K562 (cell line): Measurements from ENCODE around the gene ICA1L. TPM values are rescaled to one million over a fixed set of nuclear protein-coding genes. Genes with fewer than 3 reads are reported as not detected.
A peak's percentile ranks its signal among the peaks of the same experiment; 100 is the strongest.

Experiments
- CBFA2T2 ChIP-seq: fragments of 450-650 bp; conservative IDR thresholded peaks from 2 replicates; pipeline ENCODE4 v1.6.1; 2017; ENCODE audit warnings: mild to moderate bottlenecking
- DNMT1 ChIP-seq: fragments of 450-650 bp; IDR thresholded peaks from 2 replicates; pipeline ENCODE4 v1.6.1; 2016; ENCODE audit warnings: antibody characterized with exemption, mild to moderate bottlenecking
- NFATC3 ChIP-seq: fragments of 450-650 bp; IDR thresholded peaks from 2 replicates; pipeline ENCODE4 v1.6.1; 2017; ENCODE audit warnings: mild to moderate bottlenecking
- RBBP5 ChIP-seq: fragments of 200-600 bp; sonication (generic); IDR thresholded peaks from 2 replicates; pipeline ENCODE4 v1.6.1; 2012; ENCODE audit warnings: borderline replicate concordance, mild to moderate bottlenecking, low read length, control low read depth, inconsistent platforms; ENCODE audit not compliant: insufficient read depth, poor library complexity, severe bottlenecking
- TCF3 ChIP-seq: sonication (generic); formaldehyde crosslinking; IDR thresholded peaks from 2 replicates; pipeline ENCODE4 v1.4.0; 2020; ENCODE audit warnings: mild to moderate bottlenecking, missing genetic modification reagents
- TEAD1 ChIP-seq, 2 experiments: fragments of 450-650 bp in 1 of 2; sonication (generic) in 1 of 2; formaldehyde crosslinking; IDR thresholded peaks; 2 replicates each; pipeline versions ENCODE4 v1.4.0 to v1.8.0; 2020 to 2022; ENCODE audit warnings: mild to moderate bottlenecking in 2 of 2, missing genetic modification reagents in 1 of 2
- TGIF2 ChIP-seq: sonication (generic); formaldehyde crosslinking; IDR thresholded peaks from 2 replicates; pipeline ENCODE4 v1.8.1; 2022; ENCODE audit warnings: mild to moderate bottlenecking, missing genetic modification reagents, moderate library complexity
- TRIM24 ChIP-seq, 2 experiments: fragments of 450-650 bp; IDR thresholded peaks; 2 replicates each; pipeline ENCODE4 v1.6.1; 2016
- ZNF408 ChIP-seq: fragments of 250-450 bp; sonication (Bioruptor Pico); IDR thresholded peaks from 2 replicates; pipeline ENCODE4 v1.4.0; 2020; ENCODE audit warnings: low read depth, mild to moderate bottlenecking, moderate library complexity
- ZNF707 ChIP-seq: fragments of 250-450 bp; sonication (Bioruptor Pico); conservative IDR thresholded peaks from 2 replicates; pipeline ENCODE4 v1.8.0; 2022; ENCODE audit warnings: inconsistent platforms, mild to moderate bottlenecking, moderate library complexity
- polyA plus RNA-seq, 8 experiments: library from polyadenylated mRNA; depleted of rRNA in 4 of 8; stranded (reverse) in 5 of 8; unstranded in 3 of 8; fragments of >200 nt; fragmentation: Nextera tagmentation in 2 of 8; fragmentation: Illumina TruSeq in 1 of 8; extraction: Ambion mirVana in 2 of 8; extraction: Trizol in 1 of 8; gene quantifications; 2 replicates each; pipeline versions ENCODE4 v1.2.1 to v1.2.3, GENCODE V29; 2011 to 2014; ENCODE audit warnings: inconsistent platforms in 1 of 8, missing spikeins in 1 of 8
- total RNA-seq, 7 experiments: library from RNA; depleted of rRNA in 6 of 7; stranded (reverse); fragments of >200 nt in 6 of 7; fragmentation: Illumina TruSeq in 2 of 7; extraction: Trizol in 2 of 7; gene quantifications; 2 replicates each; pipeline versions ENCODE4 v1.2.1 to v1.2.3, GENCODE V29; 2011 to 2021; ENCODE audit warnings: low replicate concordance in 1 of 7
- TF ChIP-seq, protein P1 (sequence below), 2 experiments: fragments of 450-650 bp; IDR thresholded peaks; 2 replicates each; pipeline ENCODE4 v1.6.1; 2016
- TF ChIP-seq, protein P2 (sequence below): fragments of 200-800 bp; sonication (Bioruptor generic); IDR thresholded peaks from 2 replicates; pipeline ENCODE4 v1.6.1; 2017; ENCODE audit warnings: missing genetic modification characterization, missing compliant biosample characterization
- TF ChIP-seq, protein P3 (sequence below), 2 experiments: IDR thresholded peaks; 2 replicates each; pipeline ENCODE4 v1.6.1; 2012; ENCODE audit warnings: improper control_type of control experiment in 2 of 2, low read depth in 2 of 2, low read length in 2 of 2, borderline replicate concordance in 1 of 2

Gene ICA1L
- total and polyA plus RNA-seq, 9 of the 15 experiments (the other 6 are each of a cell fraction or from before 2014, with no cell fraction given) = 0.57 to 1.7 (median 1.1) TPM

GRCh38 chr2:202818321-202818720 lies 53.2 kb downstream of the ICA1L start (continued):
- TF ChIP-seq, protein P1, sequence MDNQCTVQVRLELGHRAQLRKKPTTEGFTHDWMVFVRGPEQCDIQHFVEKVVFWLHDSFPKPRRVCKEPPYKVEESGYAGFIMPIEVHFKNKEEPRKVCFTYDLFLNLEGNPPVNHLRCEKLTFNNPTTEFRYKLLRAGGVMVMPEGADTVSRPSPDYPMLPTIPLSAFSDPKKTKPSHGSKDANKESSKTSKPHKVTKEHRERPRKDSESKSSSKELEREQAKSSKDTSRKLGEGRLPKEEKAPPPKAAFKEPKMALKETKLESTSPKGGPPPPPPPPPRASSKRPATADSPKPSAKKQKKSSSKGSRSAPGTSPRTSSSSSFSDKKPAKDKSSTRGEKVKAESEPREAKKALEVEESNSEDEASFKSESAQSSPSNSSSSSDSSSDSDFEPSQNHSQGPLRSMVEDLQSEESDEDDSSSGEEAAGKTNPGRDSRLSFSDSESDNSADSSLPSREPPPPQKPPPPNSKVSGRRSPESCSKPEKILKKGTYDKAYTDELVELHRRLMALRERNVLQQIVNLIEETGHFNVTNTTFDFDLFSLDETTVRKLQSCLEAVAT (IDR thresholded peaks at IDR 0.05) = no peak
- no peak for TF ChIP-seq DNMT1
- TF ChIP-seq, protein P2, sequence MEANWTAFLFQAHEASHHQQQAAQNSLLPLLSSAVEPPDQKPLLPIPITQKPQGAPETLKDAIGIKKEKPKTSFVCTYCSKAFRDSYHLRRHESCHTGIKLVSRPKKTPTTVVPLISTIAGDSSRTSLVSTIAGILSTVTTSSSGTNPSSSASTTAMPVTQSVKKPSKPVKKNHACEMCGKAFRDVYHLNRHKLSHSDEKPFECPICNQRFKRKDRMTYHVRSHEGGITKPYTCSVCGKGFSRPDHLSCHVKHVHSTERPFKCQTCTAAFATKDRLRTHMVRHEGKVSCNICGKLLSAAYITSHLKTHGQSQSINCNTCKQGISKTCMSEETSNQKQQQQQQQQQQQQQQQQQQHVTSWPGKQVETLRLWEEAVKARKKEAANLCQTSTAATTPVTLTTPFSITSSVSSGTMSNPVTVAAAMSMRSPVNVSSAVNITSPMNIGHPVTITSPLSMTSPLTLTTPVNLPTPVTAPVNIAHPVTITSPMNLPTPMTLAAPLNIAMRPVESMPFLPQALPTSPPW (CRISPR knock-in tag) = no peak
- no peak for TF ChIP-seq RBBP5
- no peak for TF ChIP-seq TEAD1 (CRISPR knock-in tag; IDR thresholded peaks at IDR 0.05)
- TF ChIP-seq ZNF707 (CRISPR knock-in tag) = no peak
- TF ChIP-seq ZNF408 (CRISPR knock-in tag) = no peak
- no peak for TF ChIP-seq NFATC3
- peak; percentile 66 for TF ChIP-seq TCF3 (CRISPR knock-in tag)
- 0 out of 2 replicates have a peak, but pooled peaks have one; percentile 27 for TF ChIP-seq CBFA2T2
- TF ChIP-seq TGIF2 (CRISPR knock-in tag) = no peak
- TF ChIP-seq, protein P3, sequence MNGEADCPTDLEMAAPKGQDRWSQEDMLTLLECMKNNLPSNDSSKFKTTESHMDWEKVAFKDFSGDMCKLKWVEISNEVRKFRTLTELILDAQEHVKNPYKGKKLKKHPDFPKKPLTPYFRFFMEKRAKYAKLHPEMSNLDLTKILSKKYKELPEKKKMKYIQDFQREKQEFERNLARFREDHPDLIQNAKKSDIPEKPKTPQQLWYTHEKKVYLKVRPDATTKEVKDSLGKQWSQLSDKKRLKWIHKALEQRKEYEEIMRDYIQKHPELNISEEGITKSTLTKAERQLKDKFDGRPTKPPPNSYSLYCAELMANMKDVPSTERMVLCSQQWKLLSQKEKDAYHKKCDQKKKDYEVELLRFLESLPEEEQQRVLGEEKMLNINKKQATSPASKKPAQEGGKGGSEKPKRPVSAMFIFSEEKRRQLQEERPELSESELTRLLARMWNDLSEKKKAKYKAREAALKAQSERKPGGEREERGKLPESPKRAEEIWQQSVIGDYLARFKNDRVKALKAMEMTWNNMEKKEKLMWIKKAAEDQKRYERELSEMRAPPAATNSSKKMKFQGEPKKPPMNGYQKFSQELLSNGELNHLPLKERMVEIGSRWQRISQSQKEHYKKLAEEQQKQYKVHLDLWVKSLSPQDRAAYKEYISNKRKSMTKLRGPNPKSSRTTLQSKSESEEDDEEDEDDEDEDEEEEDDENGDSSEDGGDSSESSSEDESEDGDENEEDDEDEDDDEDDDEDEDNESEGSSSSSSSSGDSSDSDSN (IDR thresholded peaks at IDR 0.05; ENCODE audit: borderline replicate concordance in 1 of 2, low read depth in 2 of 2, low read length in 2 of 2) = no peak
- 0 out of 4 replicates have a peak, but pooled peaks of 1 of the 2 experiments have one; percentile 25 for TF ChIP-seq TRIM24 (IDR thresholded peaks at IDR 0.05)
